ENCODE measurements around the gene MICALL1. TPM values are rescaled to one million over a fixed set of nuclear protein-coding genes. Genes with fewer than 3 reads are reported as not detected.

The MICALL1 gene
- polyA plus RNA-seq, 1 donor from 2014 or later, result 4.7 TPM

GRCh38 chr22:37913233-37913721 lies 7.2 kb downstream of the MICALL1 start:
- H3K27ac Mint-ChIP-seq, result peak overlapping the region in 1 of 3 donors; percentile 28
- H3K27me3 Mint-ChIP-seq, result no peaks in the 10 kb centered on the region
- peaks cover 3% of the 10 kb centered on the region for H3K36me3 Mint-ChIP-seq
- H3K9me3 Mint-ChIP-seq, result no peaks in the 10 kb centered on the region
- H3K4me3 Mint-ChIP-seq, result peak overlapping the region in 1 of 4 donors; percentile 12
- H3K4me1 Mint-ChIP-seq, result peaks cover 0 to 13% (median 4%) of the 10 kb centered on the region in 3 donors

GRCh38 chr22:37916311-37916710 lies 10.2 kb downstream of the MICALL1 start:
- no peak overlapping the region for H3K27ac Mint-ChIP-seq
- H3K27me3 Mint-ChIP-seq, result no peaks in the 10 kb centered on the region
- no peak overlapping the region for H3K4me3 Mint-ChIP-seq
- peaks cover 6 to 12% (median 7%) of the 10 kb centered on the region in 3 donors for H3K4me1 Mint-ChIP-seq
- H3K9me3 Mint-ChIP-seq, result no peaks in the 10 kb centered on the region
- peaks cover 7% of the 10 kb centered on the region for H3K36me3 Mint-ChIP-seq

- H3K36me3 Mint-ChIP-seq, result peaks cover 6% of the 10 kb centered on the region
- H3K4me1 Mint-ChIP-seq, result peaks cover 6 to 12% (median 7%) of the 10 kb centered on the region in 3 donors
- peak overlapping the region in 1 of 3 donors; percentile 81 for H3K27ac Mint-ChIP-seq
- H3K27me3 Mint-ChIP-seq, result no peaks in the 10 kb centered on the region
- H3K4me3 Mint-ChIP-seq, result peak overlapping the region in 1 of 4 donors; percentile 85
- H3K9me3 Mint-ChIP-seq, result no peaks in the 10 kb centered on the region
These were observed 11.9 kb downstream of the MICALL1 start for GRCh38 chr22:37917874-37918548.

- peak overlapping the region in 1 of 4 donors; percentile 85 for H3K4me3 Mint-ChIP-seq
- H3K27me3 Mint-ChIP-seq, result no peaks in the 10 kb centered on the region
- peaks cover 6 to 12% (median 7%) of the 10 kb centered on the region in 3 donors for H3K4me1 Mint-ChIP-seq
These were observed 12.6 kb downstream of the MICALL1 start for GRCh38 chr22:37918580-37919270.

GRCh38 chr22:37920126-37920525 lies 14.0 kb downstream of the MICALL1 start:
- Mint-ChIP-seq H3K4me3 (peak overlapping the region in 3 of 4 donors; percentile 28 to 66 (median 40)), H3K4me1 (peaks cover 6 to 12% (median 7%) of the 10 kb centered on the region in 3 donors), H3K27me3 (no peaks in the 10 kb centered on the region), H3K27ac (peak overlapping the region in 2 of 3 donors; percentile 20 to 80), H3K36me3 (peaks cover 6% of the 10 kb centered on the region), H3K9me3 (no peaks in the 10 kb centered on the region)

More at GRCh38 chr22:37918580-37919270, 12.6 kb downstream of the MICALL1 start:
- Mint-ChIP-seq H3K36me3 (peaks cover 6% of the 10 kb centered on the region), H3K9me3 (no peaks in the 10 kb centered on the region), H3K27ac (peak overlapping the region in 1 of 3 donors; percentile 81)

GRCh38 chr22:37922191-37922590 lies 16.1 kb downstream of the MICALL1 start:
- Mint-ChIP-seq H3K4me3 (no peak overlapping the region), H3K4me1 (peaks cover 6 to 12% (median 7%) of the 10 kb centered on the region in 3 donors), H3K9me3 (no peaks in the 10 kb centered on the region), H3K27ac (no peak overlapping the region), H3K27me3 (no peaks in the 10 kb centered on the region), H3K36me3 (peaks cover 6% of the 10 kb centered on the region)

GRCh38 chr22:37923927-37924326 lies 17.8 kb downstream of the MICALL1 start:
- H3K4me1 Mint-ChIP-seq, result peaks cover 4 to 6% (median 5%) of the 10 kb centered on the region in 3 donors
- H3K27me3 Mint-ChIP-seq, result no peaks in the 10 kb centered on the region
- H3K36me3 Mint-ChIP-seq, result peaks cover 5% of the 10 kb centered on the region
- H3K9me3 Mint-ChIP-seq, result no peaks in the 10 kb centered on the region
- H3K27ac Mint-ChIP-seq, result no peak overlapping the region
- H3K4me3 Mint-ChIP-seq, result peak overlapping the region in 1 of 4 donors; percentile 5

GRCh38 chr22:37924386-37925065 lies 18.4 kb downstream of the MICALL1 start:
- H3K4me3 Mint-ChIP-seq, result no peak overlapping the region
- no peaks in the 10 kb centered on the region for H3K9me3 Mint-ChIP-seq
- peaks cover 4 to 6% (median 5%) of the 10 kb centered on the region in 3 donors for H3K4me1 Mint-ChIP-seq
- no peak overlapping the region for H3K27ac Mint-ChIP-seq
- H3K27me3 Mint-ChIP-seq, result no peaks in the 10 kb centered on the region
- H3K36me3 Mint-ChIP-seq, result peaks cover 5% of the 10 kb centered on the region

- Mint-ChIP-seq H3K27ac (no peak overlapping the region), H3K4me3 (no peak overlapping the region), H3K4me1 (peaks cover 0 to under 1% (median under 1%) of the 10 kb centered on the region in 3 donors), H3K36me3 (peaks cover 2% of the 10 kb centered on the region), H3K9me3 (no peaks in the 10 kb centered on the region), H3K27me3 (no peaks in the 10 kb centered on the region)
These were observed 19.2 kb downstream of the MICALL1 start for GRCh38 chr22:37925330-37925729.

- Mint-ChIP-seq H3K4me3 (no peak overlapping the region), H3K4me1 (peaks cover 0 to 4% (median 3%) of the 10 kb centered on the region in 3 donors), H3K27ac (no peak overlapping the region), H3K27me3 (no peaks in the 10 kb centered on the region), H3K36me3 (peaks cover 2% of the 10 kb centered on the region), H3K9me3 (no peaks in the 10 kb centered on the region)
These were observed 19.7 kb downstream of the MICALL1 start for GRCh38 chr22:37925767-37926166.

- Mint-ChIP-seq H3K9me3 (no peaks in the 10 kb centered on the region), H3K36me3 (peaks cover 2% of the 10 kb centered on the region), H3K4me3 (no peak overlapping the region), H3K4me1 (peaks cover 0 to 4% (median 3%) of the 10 kb centered on the region in 3 donors), H3K27me3 (no peaks in the 10 kb centered on the region), H3K27ac (no peak overlapping the region)
These were observed 20.3 kb downstream of the MICALL1 start for GRCh38 chr22:37926358-37926757.

- H3K4me1 Mint-ChIP-seq, result peaks cover 0 to 4% (median 3%) of the 10 kb centered on the region in 3 donors
- no peaks in the 10 kb centered on the region for H3K27me3 Mint-ChIP-seq
- no peaks in the 10 kb centered on the region for H3K9me3 Mint-ChIP-seq
- H3K27ac Mint-ChIP-seq, result no peak overlapping the region
- no peak overlapping the region for H3K4me3 Mint-ChIP-seq
- H3K36me3 Mint-ChIP-seq, result peaks cover 2% of the 10 kb centered on the region
These were observed 20.9 kb downstream of the MICALL1 start for GRCh38 chr22:37926771-37927636.

GRCh38 chr22:37927637-37927936 lies 21.5 kb downstream of the MICALL1 start:
- Mint-ChIP-seq H3K27me3 (no peaks in the 10 kb centered on the region), H3K9me3 (no peaks in the 10 kb centered on the region), H3K4me1 (peaks cover 0 to 4% (median 3%) of the 10 kb centered on the region in 3 donors), H3K4me3 (no peak overlapping the region), H3K36me3 (peaks cover 2% of the 10 kb centered on the region), H3K27ac (no peak overlapping the region)

- Mint-ChIP-seq H3K27ac (no peak overlapping the region), H3K4me3 (no peak overlapping the region), H3K9me3 (no peaks in the 10 kb centered on the region), H3K4me1 (peaks cover 4 to 12% (median 9%) of the 10 kb centered on the region in 3 donors), H3K36me3 (peaks cover 4% of the 10 kb centered on the region), H3K27me3 (no peaks in the 10 kb centered on the region)
These were observed 23.3 kb downstream of the MICALL1 start for GRCh38 chr22:37929390-37929789.
